Thoracic aorta endothelial cell (primary cell): ENCODE results near the gene ERN2. TPM values are rescaled to one million over a fixed set of nuclear protein-coding genes. Genes with fewer than 3 reads are reported as not detected.

Experiments used
- total RNA-seq: library from RNA; depleted of rRNA; stranded (reverse); fragments of >200 nt; gene quantifications from 2 replicates; pipeline ENCODE4 v1.2.3, GENCODE V29; 2012

The ERN2 gene
- not detected in 2 replicates for total RNA-seq

GRCh38 chr16:23712976-23713375 lies at the start of gene ERN2:
ERN2 (minus strand) TSS chr16:23713222; CDS start chr16:23713187, 35 bp downstream.

GRCh38 chr16:23754594-23755483 lies 41.8 kb upstream of the ERN2 start, which contains the start of gene CHP2:
CHP2 (plus strand) TSS chr16:23755026; CDS start chr16:23755050, 24 bp downstream.

GRCh38 chr16:23678430-23679273 lies 34.4 kb downstream of the ERN2 start, which contains the start of gene PLK1:
PLK1 (plus strand) TSS chr16:23678889; CDS start chr16:23678933, 44 bp downstream.

GRCh38 chr16:23640931-23641765 lies 71.9 kb downstream of the ERN2 start, which contains the start of the genes DCTN5 and PALB2:
DCTN5 (plus strand) TSS chr16:23641466; CDS start chr16:23641543, 77 bp downstream.
PALB2 (minus strand) TSS chr16:23641310; CDS start chr16:23641157, 153 bp downstream.

Other genes with a start within 250 kb of the ERN2 start
- 45.5 and 56.6 TPM in 2 replicates for gene GGA2, start 202.7 kb downstream of the ERN2 start, total RNA-seq
- 19.1 and 19.5 TPM in 2 replicates for gene EARS2, start 155.9 kb downstream of the ERN2 start, total RNA-seq
- gene UBFD1, start 155.5 kb downstream of the ERN2 start, total RNA-seq = 56.4 and 99.2 TPM in 2 replicates
- gene NDUFAB1, start 116.9 kb downstream of the ERN2 start, total RNA-seq = 140 and 167 TPM in 2 replicates
- 18.5 and 25.0 TPM in 2 replicates for gene PALB2, start 71.9 kb downstream of the ERN2 start, total RNA-seq
- gene DCTN5, start 71.8 kb downstream of the ERN2 start, total RNA-seq = 68.1 and 71.5 TPM in 2 replicates
- 44.0 and 82.6 TPM in 2 replicates for gene PLK1, start 34.3 kb downstream of the ERN2 start, total RNA-seq
- gene CHP2, start 41.8 kb upstream of the ERN2 start, total RNA-seq = not detected in 2 replicates
- gene PRKCB, start 122.8 kb upstream of the ERN2 start, total RNA-seq = under 0.01 and 0.14 TPM in 2 replicates